ENCODE data around the gene SULF2.

GRCh38 chr20:47789081-47789763, 3.9 kb upstream of the SULF2 start:
- TF ChIP-seq POLR2A (IDR thresholded peaks at IDR 0.05) (no peak), CTCF (IDR thresholded peaks at IDR 0.05) (no peak)

All from testis (tissue), 2 donors.